Ecto neural progenitor cell (in vitro differentiated cells): ENCODE results near the gene WDR76.
"Not testable (repeated sequence)": the region's sequence is repeated elsewhere in the genome, so short reads cannot be mapped to it uniquely, and the experiment has no call there.

ENCODE experiments used
- DNase-seq: peaks from one replicate; pipeline ENCODE4 v3.0.0-alpha.2; 2018; ENCODE audit warnings: low spot score

The WDR76 gene

GRCh38 chr15:43821505-43821904 lies 5.3 kb upstream of the WDR76 start:
- no peak for DNase-seq

- peak; percentile 86 for DNase-seq
Measured at GRCh38 chr15:43824302-43825246, 2.2 kb upstream of the WDR76 start, which contains the start of gene MFAP1. Gene MFAP1 (minus strand): TSS chr15:43824690. CDS start chr15:43824569, 121 bp downstream.

GRCh38 chr15:43825305-43825704 lies 1.5 kb upstream of the WDR76 start:
- not testable (repeated sequence) for DNase-seq

- no peak for DNase-seq
Measured at GRCh38 chr15:43826029-43826507, 734 bp upstream of the WDR76 start.

- DNase-seq = no peak
Measured at GRCh38 chr15:43828061-43828657, 1.4 kb downstream of the WDR76 start.

GRCh38 chr15:43829951-43830540 lies 3.2 kb downstream of the WDR76 start:
- DNase-seq = not testable (repeated sequence)

GRCh38 chr15:43830691-43831275 lies 4.0 kb downstream of the WDR76 start:
- DNase-seq = not testable (repeated sequence)

- not testable (repeated sequence) for DNase-seq
Measured at GRCh38 chr15:43831519-43832052, 4.8 kb downstream of the WDR76 start.

- DNase-seq = not testable (repeated sequence)
Measured at GRCh38 chr15:43832485-43832884, 5.7 kb downstream of the WDR76 start.

- no peak for DNase-seq
Measured at GRCh38 chr15:43845421-43845820, 18.6 kb downstream of the WDR76 start.

- no peak for DNase-seq
Measured at GRCh38 chr15:43851251-43851650, 24.4 kb downstream of the WDR76 start.

- DNase-seq = no peak
Measured at GRCh38 chr15:43852607-43853006, 25.8 kb downstream of the WDR76 start.

GRCh38 chr15:43854801-43855200 lies 28.0 kb downstream of the WDR76 start:
- DNase-seq = no peak

- no peak for DNase-seq
Measured at GRCh38 chr15:43859546-43859945, 32.7 kb downstream of the WDR76 start.

- DNase-seq = not testable (repeated sequence)
Measured at GRCh38 chr15:43866636-43867035, 39.8 kb downstream of the WDR76 start.

- no peak for DNase-seq
Measured at GRCh38 chr15:43867096-43867495, 40.3 kb downstream of the WDR76 start.

- no peak for DNase-seq
Measured at GRCh38 chr15:43868406-43868805, 41.6 kb downstream of the WDR76 start.

GRCh38 chr15:43871835-43872234 lies 45.0 kb downstream of the WDR76 start:
- DNase-seq = no peak

- DNase-seq = peak; percentile 57
Measured at GRCh38 chr15:43872416-43873020, 45.7 kb downstream of the WDR76 start.

GRCh38 chr15:43873651-43874050 lies 46.8 kb downstream of the WDR76 start:
- no peak for DNase-seq

GRCh38 chr15:43876872-43877271 lies 50.1 kb downstream of the WDR76 start:
- no peak for DNase-seq

- no peak for DNase-seq
Measured at GRCh38 chr15:43877371-43877770, 50.6 kb downstream of the WDR76 start.
